ENCODE results near the gene FBXL7.
"Not testable (repeated sequence)": the region's sequence is repeated elsewhere in the genome, so short reads cannot be mapped to it uniquely, and the experiment has no call there.

FBXL7 gene

GRCh38 chr5:15834596-15835245, 334.7 kb downstream of the FBXL7 start:
- DNase-seq, result no peak

GRCh38 chr5:15835514-15835913, 335.5 kb downstream of the FBXL7 start:
- DNase-seq, result no peak

GRCh38 chr5:15837551-15838289, 337.7 kb downstream of the FBXL7 start:
- no peak for DNase-seq

- DNase-seq, result no peak
These were observed 344.3 kb downstream of the FBXL7 start for GRCh38 chr5:15844253-15844652.

- no peak for DNase-seq
These were observed 344.9 kb downstream of the FBXL7 start for GRCh38 chr5:15844871-15845270.

- no peak for DNase-seq
These were observed 350.6 kb downstream of the FBXL7 start for GRCh38 chr5:15850536-15850935.

- DNase-seq, result no peak
These were observed 351.0 kb downstream of the FBXL7 start for GRCh38 chr5:15850939-15851341.

- no peak for DNase-seq
These were observed 352.2 kb downstream of the FBXL7 start for GRCh38 chr5:15852217-15852616.

- no peak for DNase-seq
These were observed 353.0 kb downstream of the FBXL7 start for GRCh38 chr5:15852949-15853348.

DNA sequence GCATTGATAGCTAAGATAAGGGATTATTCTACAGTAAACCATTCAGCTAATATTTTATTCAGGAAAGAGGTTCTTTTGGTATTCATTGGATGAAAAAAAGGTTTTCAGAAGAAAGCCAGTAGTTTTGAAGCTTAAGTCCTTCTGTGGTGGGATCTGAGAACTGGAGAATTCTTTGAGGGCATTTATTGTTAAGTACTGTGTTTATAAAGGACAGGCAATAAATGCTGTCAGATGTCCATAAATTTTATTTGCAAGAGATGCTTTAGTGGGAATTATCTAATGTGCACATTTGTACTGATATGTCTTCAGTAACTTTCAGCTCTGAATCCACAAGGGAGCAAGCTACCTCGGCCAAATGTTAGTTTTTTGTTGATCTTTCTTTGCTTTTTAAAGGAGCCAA, 358.3 kb downstream of the FBXL7 start:
- no peak for DNase-seq

DNA sequence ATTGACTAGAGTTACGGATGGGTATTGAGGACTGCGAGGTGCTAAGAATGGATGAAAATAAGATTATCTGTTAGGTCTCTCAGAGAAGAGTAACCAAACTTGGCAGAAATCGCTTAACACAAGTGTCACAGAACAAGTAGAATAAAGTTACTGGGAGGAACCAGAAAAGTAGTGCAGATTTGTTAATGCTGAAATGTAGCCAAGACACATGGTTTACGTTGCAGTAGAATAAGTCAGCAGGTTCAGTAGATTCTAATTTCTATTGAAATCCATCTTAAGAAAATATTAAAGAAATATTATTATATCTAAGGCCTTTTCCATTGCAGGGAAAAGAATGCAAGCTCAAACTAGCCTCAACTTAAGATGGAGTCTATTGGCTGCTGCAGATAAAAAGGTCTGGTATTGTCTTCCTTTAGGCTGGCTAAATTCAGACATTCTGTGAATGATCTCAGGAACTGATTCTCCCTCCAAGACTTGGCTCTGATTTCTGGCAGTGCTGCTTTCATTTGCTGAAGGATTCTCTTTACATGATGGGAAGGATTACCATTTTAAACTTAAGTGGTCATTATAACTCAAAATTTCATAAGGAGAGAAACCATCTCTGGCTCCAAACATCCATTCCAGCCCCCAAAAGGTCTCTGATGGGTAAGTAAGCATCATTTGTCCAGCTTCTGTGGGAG, 364.7 kb downstream of the FBXL7 start:
- DNase-seq, result no peak

- not testable (repeated sequence) for DNase-seq
These were observed 372.3 kb downstream of the FBXL7 start for GRCh38 chr5:15872259-15872658.

DNA sequence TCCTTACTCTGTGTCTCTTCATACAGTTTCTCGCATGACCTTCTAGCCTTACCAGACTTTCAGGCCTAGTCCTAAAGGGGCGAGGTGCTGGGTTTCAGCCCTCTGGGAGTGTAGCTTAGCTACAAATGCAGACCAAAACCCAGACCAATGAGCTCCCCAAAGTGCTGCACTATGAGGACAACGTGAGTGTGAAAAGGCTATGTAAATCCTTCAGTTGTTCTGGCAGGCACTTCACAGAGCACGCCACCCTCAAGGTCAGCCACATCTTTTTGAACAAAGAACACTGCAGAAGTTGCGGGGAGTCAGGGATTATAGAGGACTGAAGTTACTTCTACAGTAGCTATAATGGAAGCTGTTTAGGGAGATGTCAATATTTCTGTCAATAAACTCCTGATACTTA, 377.9 kb downstream of the FBXL7 start:
- DNase-seq, result no peak

DNA sequence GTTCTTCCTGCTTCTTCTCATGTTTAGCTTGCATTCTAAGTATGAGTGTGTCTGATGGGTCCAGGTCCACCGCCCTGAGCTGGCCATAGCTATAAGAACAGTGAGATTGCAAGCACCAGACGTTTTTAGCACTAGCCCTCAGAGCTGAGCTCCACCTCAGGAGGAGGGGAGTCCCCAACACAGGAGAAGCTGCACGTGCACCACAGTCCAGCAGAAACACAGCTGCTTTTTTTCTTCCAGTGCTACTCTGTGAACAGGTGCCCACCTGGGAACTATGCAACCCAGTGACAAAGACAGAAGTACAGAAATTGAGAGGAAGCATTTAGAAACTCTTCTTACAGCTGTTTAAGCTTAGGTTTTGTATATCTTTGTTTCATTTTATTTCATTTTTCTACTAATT, 380.2 kb downstream of the FBXL7 start:
- no peak for DNase-seq

DNA sequence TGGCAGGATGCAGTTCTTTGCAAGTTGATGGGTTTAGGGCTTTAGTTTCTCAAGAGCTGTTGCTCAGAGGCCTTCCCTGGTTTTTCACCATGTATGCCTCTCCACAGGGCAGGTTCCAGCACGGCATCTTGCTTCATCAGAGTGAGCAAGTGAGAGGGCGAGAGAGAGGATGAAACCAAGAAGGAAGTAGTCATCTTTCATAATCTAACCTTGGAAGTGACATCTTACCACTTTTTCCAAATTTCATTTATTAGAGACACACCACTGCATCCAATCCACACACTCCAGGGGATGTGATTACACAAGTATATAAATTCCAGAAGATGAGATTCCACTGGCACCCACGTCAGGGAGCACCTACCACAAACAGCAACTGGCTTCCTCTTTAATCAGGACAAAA, 385.2 kb downstream of the FBXL7 start:
- DNase-seq, result no peak

GRCh38 chr5:15886156-15886555, 386.2 kb downstream of the FBXL7 start:
- no peak for DNase-seq

- no peak for DNase-seq
These were observed 387.1 kb downstream of the FBXL7 start for GRCh38 chr5:15887093-15887492.

- DNase-seq, result no peak
These were observed 389.0 kb downstream of the FBXL7 start for GRCh38 chr5:15889001-15889400.

DNA sequence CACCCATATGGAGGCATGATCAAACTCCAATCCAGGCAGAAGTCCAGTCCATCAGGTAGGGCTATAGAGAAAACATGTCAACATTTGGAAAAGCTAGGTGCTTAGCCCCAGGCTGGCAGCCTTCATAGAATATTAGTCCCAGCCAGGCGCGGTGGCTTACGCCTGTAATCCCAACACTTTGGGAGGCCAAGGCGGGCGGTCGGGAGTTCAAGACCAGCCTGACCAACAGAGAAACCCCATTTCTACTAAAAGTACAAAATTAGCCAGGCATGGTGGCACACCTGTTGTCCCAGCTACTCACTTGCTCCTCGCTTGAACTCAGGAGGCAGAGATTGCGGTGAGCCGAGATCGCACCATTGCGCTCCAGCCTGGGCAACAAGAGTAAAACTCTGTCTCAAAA, 393.9 kb downstream of the FBXL7 start:
- no peak for DNase-seq

- no peak for DNase-seq
These were observed 397.7 kb downstream of the FBXL7 start for GRCh38 chr5:15897656-15898055.

DNA sequence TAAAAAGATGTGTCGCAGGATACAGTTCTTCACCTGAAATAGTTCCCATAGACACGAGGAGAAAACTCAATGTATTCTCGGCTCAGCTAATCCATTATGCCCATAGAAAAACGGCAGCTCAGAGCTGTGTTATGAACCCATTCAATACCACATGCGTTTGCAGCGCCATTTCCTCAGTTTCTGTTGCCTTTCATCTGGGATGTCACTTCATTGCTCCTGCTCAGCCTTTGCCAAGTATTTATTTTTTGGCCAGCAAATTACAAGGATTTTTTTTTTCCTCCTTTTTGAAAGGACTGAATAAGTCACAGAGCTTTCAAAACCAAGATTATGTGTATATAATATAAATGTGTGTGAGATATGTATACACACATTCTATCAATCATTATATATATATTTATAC, 398.7 kb downstream of the FBXL7 start:
- DNase-seq, result no peak

GRCh38 chr5:15899481-15899880, 399.5 kb downstream of the FBXL7 start:
- no peak for DNase-seq

- DNase-seq, result no peak
These were observed 401.2 kb downstream of the FBXL7 start for GRCh38 chr5:15901151-15901550.

GRCh38 chr5:15902066-15902465, 402.1 kb downstream of the FBXL7 start:
- no peak for DNase-seq

Data from activated CD8-positive, alpha-beta memory T cell treated with anti-CD3 and anti-CD28 coated beads, Interleukin-2, amount 50 U/mL, for 4 hours (primary cell).